ENCODE measurements around the gene SMIM20.
"Not testable (repeated sequence)": the region's sequence is repeated elsewhere in the genome, so short reads cannot be mapped to it uniquely, and the experiment has no call there.

DNA sequence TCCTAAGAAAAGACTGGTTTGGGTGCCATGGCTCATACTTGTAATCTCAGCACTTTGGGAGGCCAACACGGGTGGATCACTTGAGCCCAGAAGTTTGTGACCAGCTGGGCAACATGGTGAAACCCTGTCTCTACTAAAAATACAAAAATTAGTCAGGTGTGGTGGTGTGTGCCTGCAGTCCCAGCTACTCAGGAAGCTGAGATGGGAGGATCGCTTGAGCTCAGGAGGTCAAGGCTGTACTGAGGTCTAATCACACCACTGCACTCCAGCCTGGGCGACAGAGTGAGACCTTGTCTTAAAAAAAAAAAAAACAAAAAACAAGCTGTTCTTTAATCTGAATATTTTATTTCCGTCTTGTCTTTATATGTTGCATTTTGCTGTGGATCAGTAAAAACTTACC lies 47.6 kb upstream of the SMIM20 start:
- TF ChIP-seq, protein P1, sequence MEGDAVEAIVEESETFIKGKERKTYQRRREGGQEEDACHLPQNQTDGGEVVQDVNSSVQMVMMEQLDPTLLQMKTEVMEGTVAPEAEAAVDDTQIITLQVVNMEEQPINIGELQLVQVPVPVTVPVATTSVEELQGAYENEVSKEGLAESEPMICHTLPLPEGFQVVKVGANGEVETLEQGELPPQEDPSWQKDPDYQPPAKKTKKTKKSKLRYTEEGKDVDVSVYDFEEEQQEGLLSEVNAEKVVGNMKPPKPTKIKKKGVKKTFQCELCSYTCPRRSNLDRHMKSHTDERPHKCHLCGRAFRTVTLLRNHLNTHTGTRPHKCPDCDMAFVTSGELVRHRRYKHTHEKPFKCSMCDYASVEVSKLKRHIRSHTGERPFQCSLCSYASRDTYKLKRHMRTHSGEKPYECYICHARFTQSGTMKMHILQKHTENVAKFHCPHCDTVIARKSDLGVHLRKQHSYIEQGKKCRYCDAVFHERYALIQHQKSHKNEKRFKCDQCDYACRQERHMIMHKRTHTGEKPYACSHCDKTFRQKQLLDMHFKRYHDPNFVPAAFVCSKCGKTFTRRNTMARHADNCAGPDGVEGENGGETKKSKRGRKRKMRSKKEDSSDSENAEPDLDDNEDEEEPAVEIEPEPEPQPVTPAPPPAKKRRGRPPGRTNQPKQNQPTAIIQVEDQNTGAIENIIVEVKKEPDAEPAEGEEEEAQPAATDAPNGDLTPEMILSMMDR (IDR thresholded peaks at IDR 0.05) = not testable (repeated sequence)
- TF ChIP-seq POLR2A (IDR thresholded peaks at IDR 0.05) = not testable (repeated sequence)
